ENCODE measurements around the gene MAGI1.

The MAGI1 gene

DNA sequence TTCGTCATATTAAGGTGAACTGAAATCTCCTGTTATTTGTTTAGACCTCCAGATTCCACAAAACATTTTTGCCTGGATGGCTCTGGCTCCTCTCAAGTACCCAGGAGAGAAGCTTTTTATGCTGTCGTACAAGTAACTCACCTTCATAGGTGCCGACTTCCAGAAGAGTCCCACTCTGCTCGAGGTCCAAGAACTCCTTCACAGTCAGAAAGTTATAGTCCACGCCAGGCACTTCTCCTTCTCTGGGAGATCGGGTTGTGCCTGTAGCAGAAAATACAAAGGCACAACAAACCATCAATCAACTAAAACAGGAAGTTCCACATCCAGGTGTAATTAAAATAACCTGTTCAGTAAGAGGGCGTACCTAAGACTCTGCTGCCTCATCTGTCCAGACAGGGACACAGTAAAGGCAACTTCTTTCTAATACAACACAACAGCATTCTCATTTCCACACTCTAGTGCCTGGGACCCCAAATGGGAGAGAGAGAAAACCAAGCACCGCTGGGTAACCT is 545.3 kb downstream of the MAGI1 start:
- DNase-seq: no peak

DNA sequence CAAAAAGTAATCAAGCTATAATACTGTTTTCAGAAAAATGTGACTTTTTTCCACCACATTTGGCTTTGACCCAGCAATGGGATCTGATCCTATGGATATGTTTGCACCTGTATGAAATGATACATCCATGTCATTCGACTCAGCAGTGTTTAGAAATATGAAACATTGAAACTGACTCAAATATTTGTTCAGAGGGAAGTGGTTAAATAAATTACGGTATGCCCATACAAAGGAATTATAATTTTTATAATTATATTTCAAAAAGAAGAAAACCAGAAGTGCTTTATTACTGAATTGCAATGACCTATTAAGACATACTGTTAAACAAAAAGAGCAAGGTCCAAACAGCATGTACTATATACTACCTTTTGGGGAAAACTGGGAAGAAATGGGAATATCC is 546.5 kb downstream of the MAGI1 start:
- DNase-seq: no peak

DNA sequence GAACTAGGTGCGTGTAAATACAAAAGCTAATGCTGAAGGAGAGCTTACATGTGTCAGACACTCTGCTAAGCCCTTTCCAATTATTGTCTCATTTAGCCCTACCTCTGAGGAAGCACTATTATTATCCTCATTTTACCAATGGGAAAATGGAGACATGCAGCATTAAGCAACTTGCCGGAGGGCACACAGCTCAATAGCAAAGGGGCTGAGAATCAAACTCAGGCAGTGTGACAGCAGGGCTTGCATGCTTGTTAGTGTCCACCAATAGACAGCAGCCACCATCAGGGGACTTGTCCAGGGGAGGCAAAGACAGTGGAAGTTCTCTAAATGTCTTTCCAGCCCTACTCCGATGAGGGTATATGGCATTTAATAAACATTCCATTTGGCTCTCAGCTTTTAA is 548.6 kb downstream of the MAGI1 start:
- no peak for DNase-seq

DNA sequence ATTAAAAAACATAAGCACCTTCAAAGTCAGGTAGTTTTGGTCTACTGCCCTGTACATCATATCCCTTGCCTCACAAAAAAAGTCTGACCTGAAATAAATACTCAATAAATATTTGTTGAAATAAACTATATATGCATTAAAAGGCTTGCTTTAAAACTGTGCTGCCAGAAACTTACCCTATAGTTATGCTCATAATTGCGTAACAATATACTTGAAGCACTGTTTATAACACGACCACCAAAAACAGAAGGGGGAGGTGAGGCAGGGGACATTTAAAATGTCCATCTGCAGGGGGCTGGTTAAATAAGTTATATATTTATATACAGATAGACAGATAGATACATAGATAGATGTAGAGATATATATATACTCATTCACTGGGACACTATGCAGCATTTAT is 549.5 kb downstream of the MAGI1 start:
- no peak for DNase-seq

DNA sequence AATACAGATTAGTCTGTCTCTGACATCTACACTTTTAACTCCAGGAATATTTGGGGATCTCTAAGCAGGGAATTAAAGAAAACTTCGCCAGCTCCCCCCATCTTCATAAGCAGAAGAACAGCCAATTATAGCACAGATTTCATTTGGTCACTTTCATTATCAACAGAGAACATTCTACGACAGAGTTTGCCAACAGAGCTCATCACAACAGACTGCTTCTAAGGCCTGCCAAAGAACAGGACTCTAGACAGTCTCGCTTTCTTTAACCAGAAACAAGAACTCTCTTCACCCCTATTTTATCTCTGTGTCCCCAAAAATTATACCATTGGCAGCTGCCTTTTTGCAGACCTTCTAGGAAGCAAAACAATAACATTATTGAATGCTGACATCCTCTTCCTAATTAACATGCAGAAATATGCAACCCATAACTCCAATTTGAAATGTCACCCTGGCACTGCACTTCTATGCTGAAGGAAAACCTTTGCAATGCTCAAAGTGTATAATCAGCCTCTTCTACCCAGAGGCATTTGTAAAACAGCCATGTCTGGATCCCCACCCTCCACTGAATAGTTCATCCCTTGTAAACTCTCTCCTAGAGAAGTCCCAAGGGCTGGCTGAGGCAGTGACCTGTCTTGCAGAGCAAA is 552.8 kb downstream of the MAGI1 start:
- no peak for DNase-seq

DNA sequence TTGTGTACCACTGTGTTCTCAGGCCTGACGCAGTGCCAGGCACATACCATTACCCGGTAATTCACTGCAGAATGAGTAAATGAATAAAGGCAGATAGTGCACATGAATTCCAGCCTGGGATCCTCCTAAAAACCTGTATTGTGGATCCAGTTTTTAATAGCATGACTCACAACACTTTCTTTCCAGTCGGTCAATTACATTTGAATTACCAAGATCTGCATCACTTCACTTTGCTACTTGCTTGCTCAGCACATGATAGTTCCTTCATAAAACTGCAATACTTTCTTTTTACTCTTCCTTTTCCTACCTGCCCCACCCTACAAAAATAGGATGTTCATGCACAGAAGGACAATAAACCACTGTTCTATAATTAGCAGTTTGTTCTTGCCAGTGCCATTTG is 553.8 kb downstream of the MAGI1 start:
- no peak for DNase-seq

DNA sequence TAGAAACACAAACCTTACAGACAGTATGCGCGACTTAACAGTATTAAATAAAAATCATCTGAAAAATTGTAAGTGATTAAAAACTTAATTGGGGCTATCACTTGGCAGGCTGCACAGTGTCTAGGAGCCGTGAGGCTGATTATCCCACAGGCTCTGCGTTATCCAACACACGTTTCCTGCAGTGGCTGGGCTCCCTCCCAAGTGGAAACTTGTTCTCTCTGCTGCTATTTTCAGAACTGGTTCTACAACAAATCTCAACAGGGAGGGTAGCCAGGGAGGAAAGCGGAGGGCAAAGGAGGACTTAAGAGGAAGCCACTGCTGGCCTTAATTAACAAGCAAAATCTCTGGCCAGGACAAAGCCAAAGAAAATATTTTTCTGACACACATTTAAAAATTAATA is 555.2 kb downstream of the MAGI1 start:
- peak; percentile 63 for DNase-seq

DNA sequence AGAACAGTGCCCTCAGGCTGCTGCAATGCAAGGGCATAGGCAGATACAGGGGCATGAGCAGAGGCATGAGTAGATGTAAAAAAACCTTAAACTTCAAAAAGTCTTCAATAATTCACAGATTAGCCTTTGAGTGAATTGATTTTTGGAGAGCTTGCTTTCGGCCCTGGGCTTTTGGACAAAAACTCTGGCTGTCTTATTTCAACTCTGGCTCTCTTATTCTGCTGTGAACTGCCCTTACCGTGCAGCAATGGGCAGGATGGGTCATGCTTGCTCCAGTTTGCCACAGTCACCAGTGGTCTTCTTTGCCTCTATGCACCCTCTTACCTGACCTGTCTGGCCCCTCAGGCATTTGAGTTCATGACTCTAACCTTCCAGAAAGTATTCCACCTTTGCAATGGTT is 555.7 kb downstream of the MAGI1 start:
- DNase-seq: no peak

DNA sequence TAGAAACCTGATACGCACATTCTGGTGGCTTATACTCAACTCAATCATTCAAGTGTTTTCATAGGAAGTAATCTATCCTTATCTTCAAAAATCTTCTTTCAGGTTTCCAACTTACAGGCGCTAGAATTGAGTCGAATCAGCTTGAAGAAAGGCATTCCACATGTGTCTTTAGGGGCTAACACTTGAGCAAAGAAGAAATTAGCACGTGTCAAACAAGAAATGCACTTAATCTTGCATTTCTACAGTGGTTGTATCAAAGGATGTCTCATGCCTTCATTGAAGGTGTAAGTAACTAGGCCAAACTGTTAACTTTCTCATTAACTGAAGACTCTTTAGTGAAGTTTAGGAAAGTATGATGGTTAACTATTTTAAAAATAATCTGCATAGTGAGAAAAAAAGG is 557.6 kb downstream of the MAGI1 start:
- no peak for DNase-seq

DNA sequence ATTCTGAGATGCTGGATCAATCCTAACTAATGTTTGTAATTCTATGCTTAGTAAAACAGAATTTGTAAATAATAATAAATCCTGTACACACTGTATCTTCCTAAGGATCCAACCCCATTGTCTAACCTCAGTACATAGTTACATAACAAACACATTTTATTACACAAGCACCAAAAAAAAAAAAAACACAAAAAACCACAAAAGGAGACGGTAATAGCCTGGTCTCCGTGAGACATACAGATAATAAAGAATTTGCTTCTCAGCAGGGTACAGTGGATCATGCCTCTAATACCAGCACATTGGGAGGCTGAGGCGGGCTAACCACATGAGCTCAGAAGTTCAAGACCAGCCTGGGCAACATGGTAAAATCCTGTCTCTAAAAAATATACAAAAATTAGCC is 558.7 kb downstream of the MAGI1 start:
- DNase-seq: no peak

DNA sequence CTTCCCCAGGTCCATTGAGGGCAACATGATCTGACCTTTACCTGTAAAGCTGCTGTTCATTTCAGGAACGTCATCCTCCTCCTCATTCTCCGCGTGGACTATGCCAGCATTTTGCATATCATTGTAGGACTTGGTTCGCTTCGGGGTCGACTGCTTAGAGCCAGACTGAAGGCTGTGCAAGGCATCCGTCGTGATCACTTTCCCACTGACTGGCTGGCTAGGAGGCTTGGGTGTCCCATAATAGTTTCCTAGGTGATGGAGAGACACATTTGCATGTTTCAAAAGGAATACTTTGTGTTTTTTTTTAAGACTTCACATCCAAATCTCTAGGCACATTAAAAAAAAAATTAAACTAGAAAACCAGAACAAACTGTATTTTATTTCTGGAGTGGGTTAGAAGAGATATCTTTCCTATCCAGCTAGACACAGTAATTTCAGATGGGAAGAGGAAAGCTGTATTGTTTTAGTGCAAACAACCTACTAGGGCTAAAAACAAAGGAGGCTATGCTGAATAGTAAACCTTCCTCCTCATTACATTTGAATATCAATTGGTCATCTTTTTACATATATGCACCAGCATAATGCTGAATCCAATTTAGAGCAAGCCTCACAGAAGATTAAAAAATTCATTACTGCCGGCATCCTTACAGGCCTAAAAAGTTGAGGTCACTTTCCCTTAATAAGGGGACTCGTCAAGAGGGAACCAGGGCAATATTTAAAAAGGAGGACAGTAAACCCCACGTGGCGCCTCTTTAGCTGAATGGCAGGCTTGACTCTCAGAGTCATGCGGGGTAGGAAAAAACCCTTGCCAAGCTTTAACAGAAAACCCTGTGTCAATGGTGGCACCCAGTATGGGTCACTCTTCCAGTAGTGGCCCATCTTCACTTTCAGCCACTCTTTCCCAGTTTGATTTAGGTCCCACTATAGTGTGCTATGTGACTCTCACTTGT is 559.9 kb downstream of the MAGI1 start:
- DNase-seq: no peak

DNA sequence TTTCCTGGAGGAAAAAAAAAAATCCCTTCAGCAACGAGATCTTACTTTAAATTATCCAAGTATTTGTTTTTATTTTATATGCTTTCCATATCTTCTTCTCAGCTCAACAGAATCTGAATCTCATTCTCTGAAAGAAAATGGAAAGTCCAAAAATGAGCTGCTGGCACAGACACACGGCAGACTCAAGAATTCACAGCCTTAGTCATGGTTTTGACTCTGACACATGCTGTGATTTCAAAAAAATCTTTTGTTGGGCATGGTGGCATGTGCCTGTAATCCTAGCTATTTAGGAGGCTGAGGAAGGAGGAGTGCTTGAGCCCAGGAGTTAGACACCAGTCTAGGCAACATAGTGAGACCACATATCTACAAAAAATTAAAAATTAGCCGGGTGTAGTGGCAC is 565.0 kb downstream of the MAGI1 start:
- no peak for DNase-seq

DNA sequence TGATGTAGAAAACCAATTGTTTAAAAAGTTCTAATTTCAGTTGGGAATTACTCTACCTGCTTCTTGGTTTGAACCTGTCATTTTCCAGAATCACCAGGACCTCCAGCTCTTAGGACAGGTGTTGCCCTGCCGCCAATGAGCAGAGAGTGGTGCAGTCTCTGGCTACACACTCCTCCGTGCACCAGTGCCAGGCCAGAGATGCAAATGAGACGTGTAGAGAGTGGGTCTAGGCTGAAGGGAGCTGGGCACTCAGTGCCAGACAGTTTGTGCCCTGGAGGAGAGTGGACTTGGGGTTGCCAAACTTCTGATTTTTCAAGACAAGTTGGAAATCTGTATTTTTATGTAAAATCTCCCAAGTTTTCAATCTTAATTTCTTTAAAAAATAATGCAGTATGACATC is 566.2 kb downstream of the MAGI1 start:
- no peak for DNase-seq

DNA sequence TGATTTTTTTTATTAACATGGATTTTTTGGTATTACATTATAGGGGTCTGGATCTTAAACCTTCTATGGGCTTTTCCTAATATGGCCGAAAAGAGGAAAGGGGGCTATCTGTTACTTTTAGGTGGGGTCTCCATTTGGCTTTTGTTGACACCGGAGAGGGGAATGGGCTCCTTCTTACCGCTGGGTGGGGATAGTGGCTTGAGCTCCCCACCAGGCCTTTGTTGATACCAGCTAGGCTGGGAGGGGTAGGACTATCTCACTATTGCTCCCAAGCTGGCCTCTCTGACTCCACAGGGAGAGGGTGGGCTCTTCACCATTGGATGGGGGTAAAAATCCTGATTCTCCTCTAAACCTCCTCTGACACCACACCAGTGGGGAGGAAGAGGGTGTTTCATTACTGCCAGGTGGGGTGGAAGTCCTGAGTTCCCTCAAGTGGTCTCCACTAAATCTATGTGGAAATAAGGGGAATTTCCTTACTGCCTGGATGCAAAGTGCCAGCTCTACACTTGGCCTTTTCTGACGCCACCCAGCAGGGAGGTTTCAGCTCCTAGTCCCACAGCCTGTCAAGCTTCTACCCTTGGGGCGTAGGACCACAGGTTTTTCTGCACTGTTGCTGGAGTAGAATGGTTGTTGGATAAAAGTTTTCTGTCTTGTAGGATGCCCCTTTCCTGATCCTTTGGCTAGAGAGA is 572.3 kb downstream of the MAGI1 start:
- DNase-seq: no peak

DNA sequence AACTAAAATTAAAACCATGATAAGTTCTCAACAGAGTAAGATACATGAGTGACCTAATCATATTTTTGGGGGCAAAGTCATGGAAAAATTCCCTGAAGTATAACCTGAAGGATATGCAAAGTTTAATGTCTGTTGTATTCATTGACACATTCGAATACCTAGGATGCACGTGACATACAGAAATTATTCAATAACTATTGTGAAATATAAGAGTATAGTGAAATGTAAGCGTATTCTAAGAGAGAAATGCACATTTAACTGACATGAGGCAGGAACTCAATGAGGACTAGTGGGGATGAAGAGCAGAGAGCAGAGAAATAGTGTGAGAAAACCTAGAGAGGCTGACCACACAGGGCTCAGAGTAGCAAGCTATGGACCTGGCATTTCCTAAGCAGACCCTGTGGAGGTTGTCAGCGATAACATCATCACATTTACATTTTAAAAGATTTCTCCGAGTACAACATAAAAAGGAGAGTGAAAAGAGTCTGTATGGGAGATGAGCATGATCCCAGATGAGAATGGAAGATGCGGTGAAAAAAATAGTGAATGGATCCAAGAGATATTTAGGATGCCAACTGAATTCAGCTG is 588.8 kb downstream of the MAGI1 start:
- DNase-seq: no peak

DNA sequence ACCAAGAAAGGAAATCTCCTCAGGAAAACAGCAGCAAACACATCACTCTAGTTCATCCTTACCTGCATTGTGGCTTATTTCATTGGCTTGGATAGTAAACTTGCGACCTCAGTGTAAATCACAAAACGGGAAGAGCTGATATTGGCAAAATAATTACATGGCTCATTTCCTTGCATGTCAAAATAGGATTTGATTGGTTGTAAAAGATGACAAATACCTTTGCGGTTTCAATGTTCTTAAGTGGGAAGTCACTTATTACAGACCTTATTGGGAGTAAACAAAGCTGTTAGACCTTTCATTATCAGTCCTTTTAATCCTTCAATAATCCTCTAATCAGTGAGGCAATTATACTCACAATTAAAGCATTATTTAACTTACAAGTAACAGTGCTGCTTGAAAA is 590.6 kb downstream of the MAGI1 start:
- no peak for DNase-seq

DNA sequence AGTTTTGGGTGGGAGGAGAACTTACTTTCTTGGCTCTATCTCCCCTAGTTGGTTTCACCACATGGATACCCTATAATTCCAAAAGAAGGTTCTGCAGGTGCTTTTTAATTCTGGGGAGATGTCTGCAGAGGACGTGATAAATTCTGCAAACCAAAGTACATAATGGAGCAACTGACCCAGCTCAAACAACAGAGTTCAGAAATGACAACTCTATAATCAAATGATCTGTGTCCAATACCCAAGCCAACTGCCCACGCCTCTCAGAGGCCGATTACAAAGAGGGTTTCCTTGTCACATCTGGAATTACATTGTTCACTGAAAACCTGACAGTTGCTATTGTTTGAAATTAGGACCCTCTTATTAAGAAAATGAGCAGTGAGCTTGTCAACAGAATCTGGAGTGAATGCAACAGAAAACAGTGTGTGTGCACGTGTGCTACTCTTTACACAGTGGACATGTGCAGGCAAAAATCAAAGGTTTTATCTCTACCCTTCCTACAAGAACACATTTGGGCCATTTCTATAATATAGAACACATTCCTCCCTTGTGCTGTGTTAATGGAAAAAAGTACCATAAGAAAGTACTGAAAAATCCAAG is 593.0 kb downstream of the MAGI1 start:
- no peak for DNase-seq

DNA sequence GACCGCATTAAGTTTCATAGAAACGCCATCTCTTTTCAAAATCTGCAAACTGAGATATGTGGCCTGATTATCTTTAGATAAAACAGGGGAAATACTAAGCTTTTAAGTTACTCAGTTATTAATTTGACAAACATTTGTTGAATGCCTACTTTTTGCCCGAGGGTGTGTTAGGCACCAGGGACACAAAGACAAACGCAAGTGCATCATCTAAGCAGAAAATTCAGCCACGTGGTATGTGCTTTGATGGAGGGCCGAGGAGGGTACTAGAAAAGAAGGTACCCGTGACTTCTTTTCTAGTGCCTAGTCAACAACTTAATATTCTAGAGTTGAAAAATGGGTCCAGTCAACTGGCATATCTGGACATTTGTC is 594.3 kb downstream of the MAGI1 start:
- no peak for DNase-seq

DNA sequence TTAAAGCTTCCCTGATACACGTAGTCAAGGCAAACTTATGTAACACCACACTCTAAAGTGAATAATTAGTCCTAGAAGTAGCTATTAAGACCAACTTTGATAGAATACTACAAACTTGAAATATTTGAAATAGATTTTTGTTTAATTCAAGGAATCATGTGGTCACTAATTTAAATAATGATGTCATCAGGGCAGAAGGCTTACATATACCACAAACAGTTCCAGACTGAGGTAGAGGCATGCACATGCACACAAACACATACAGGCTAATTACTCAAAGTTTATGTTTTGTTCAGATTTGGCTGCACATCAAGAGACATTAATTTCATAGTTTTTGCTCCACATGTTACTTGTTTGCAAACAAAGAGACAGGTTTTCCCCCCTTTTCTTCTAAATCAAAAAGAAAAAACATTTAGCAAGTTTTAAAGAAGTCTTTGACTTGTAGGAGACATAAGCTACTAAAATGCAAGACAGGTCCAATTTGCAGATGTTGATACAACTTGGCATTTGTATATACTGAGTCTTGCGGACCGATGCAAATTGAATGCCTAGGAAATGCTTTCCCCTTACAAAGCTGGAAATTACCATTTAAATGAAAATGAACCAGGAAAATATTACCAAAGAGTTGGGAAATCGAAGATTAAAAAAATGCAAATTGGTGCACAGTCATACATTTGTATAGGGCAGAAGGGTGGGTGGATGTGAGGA is 594.8 kb downstream of the MAGI1 start:
- DNase-seq: no peak

DNA sequence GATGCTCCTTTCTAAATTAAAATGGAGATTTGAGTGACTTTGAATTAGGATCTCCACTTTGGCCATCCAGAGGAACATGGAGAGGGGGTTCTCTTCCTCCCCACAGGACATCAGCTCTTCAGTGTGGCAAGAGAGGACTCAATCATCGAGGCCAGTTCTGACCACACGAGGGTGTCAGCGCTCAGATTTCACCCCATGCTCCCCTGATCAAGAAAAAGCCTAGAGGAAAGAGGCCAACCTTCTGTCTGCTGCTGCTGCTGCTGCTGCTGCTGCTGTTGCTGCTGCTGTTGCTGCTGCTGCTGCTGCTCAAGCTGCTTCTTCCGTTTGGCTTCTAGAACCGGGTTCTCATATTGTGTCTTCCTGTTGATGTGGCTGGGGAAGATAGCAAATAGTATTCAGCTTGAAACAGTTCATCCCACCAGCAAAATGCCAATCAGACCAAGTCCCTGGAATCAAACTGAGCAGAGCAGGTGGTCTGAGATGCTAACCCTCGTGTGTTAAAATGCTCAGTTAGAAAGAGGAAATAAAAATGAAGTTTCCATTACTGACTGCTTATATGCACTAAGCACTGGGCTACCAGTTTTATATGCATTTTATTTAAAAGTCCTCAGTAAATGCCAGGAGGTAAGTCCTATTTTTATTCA is 599.0 kb downstream of the MAGI1 start:
- DNase-seq: peak; percentile 72

DNA sequence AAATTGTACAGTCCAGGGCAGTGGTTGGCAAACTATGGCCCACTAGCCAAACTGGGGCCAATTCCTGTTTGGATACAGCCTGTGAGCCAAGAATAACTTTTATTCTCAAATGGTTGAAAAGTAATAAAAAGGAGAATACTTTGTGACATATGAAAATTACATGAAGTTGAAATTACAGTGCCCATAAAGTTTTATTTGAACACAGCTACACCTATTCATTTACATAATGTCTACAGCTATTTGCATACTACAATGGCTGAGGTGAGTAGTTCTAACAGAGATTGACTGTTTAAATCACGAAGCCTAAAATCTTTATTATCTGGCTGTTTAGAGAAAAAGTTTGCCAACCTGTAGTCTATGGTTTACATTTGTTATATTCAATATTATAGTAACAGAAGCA is 600.1 kb downstream of the MAGI1 start:
- DNase-seq: no peak

DNA sequence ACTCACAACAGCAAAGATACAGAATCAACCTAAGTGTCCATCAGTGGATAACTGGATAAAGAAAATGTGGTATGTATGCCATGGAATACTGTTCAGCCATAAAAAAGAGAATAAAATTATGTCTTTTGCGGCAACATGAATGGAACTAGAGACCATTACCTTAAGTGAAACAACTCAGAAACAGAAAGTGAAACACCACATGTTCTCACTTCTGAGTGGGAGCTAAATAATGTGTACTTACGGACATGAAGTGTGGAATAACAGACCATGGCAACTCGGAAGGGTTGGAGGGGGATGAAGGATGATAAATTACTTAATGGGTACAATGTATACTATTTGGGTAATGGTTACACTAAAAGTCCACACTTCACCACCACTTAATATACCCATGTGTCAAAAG is 600.6 kb downstream of the MAGI1 start:
- DNase-seq: no peak

Measured in left hindlimb (tissue), 1 donor.